Measurements from ENCODE around the gene TMEM175. TPM values are rescaled to one million over a fixed set of nuclear protein-coding genes. Genes with fewer than 3 reads are reported as not detected.
A peak's percentile ranks its signal among the peaks of the same experiment; 100 is the strongest.
"Not testable (repeated sequence)": the region's sequence is repeated elsewhere in the genome, so short reads cannot be mapped to it uniquely, and the experiment has no call there.

The TMEM175 gene
- total and polyA plus RNA-seq, 5 donors from 2014 or later: 12.1 to 46.0 (median 14.6) TPM

DNA sequence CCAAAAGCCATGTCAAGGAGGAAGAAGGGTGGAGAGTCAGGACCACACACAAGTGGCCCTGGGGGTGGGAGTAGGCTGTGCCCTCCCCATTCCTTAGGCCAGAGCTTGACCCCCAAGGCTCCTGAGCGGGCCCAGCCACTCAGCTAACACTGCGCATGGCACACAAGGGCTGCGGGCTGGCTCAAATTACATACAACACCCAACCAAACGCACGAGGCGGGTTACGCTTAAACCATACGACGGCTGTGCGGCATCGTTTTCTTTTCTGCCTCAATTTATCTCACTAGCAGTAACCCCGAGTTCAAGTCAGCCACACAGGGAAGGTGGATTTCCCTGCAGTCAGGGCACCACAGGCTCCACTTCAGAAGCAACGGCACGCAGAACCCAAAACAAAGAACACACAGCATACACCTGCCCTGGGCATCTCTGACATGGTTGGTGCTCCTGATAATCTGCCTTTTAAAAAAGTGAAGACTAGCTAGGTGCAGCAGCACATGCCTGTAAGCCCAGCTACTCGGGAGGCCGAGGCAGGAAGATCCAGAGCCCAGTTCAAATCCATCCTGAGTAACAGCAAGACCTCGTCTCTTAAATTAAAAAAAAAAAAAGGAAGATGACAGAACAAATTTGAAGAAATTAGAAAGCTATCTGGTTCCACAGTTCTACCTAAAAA lies 3.0 kb upstream of the TMEM175 start:
- no peak for DNase-seq
- H3K9me3 ChIP-seq (ENCODE audit: control insufficient read depth in 2 of 2, low read length in 2 of 2): no peaks in the 10 kb centered on the region
- Mint-ChIP-seq H3K36me3 (peaks cover 4% of the 10 kb centered on the region), H3K27ac (no peak overlapping the region), H3K27me3 (no peaks in the 10 kb centered on the region), H3K4me1 (peaks cover 19 to 78% (median 46%) of the 10 kb centered on the region in 4 donors), H3K4me3 (peak overlapping the region in 3 of 4 donors; percentile 15 to 48 (median 46)), H3K9me3 (no peaks in the 10 kb centered on the region)
- peaks cover 5% of the 10 kb centered on the region for H3K36me3 ChIP-seq (ENCODE audit: control insufficient read depth, insufficient read depth, low read length)
- H3K27me3 ChIP-seq (ENCODE audit: control insufficient read depth, insufficient read depth, low read length): no peaks in the 10 kb centered on the region
- peak overlapping the region; percentile 91 for H3K27ac ChIP-seq (ENCODE audit: insufficient read depth, low read length, poor library complexity, severe bottlenecking)
- ATAC-seq (ENCODE audit: low read depth in 2 of 2): no peak
- H3K4me1 ChIP-seq (ENCODE audit: control insufficient read depth, insufficient read depth, low read length, poor library complexity, severe bottlenecking): peaks cover 56% of the 10 kb centered on the region
- H3K4me3 ChIP-seq (ENCODE audit: low read depth, low read length): peak overlapping the region; percentile 87

GRCh38 chr4:930028-930551 lies 2.2 kb upstream of the TMEM175 start:
- H3K4me1 ChIP-seq (ENCODE audit: control insufficient read depth, insufficient read depth, low read length, poor library complexity, severe bottlenecking): peaks cover 49% of the 10 kb centered on the region
- no peaks in the 10 kb centered on the region for H3K9me3 Mint-ChIP-seq
- peaks cover 11 to 74% (median 44%) of the 10 kb centered on the region in 4 donors for H3K4me1 Mint-ChIP-seq
- H3K9me3 ChIP-seq (ENCODE audit: control insufficient read depth in 2 of 2, low read length in 2 of 2): no peaks in the 10 kb centered on the region
- peak overlapping the region; percentile 91 for H3K27ac ChIP-seq (ENCODE audit: insufficient read depth, low read length, poor library complexity, severe bottlenecking)
- DNase-seq (peak in 1 of 3 donors; percentile 42), ATAC-seq (ENCODE audit: low read depth in 2 of 2) (no peak)
- peak overlapping the region; percentile 87 for H3K4me3 ChIP-seq (ENCODE audit: low read depth, low read length)
- peaks cover 5% of the 10 kb centered on the region for H3K36me3 ChIP-seq (ENCODE audit: control insufficient read depth, insufficient read depth, low read length)
- no peaks in the 10 kb centered on the region for H3K27me3 ChIP-seq (ENCODE audit: control insufficient read depth, insufficient read depth, low read length)
- no peaks in the 10 kb centered on the region for H3K27me3 Mint-ChIP-seq
- H3K4me3 Mint-ChIP-seq: peak overlapping the region; percentile 96 to 99 (median 96)
- H3K36me3 Mint-ChIP-seq: peaks cover 4% of the 10 kb centered on the region
- peak overlapping the region; percentile 70 to 97 (median 96) for H3K27ac Mint-ChIP-seq

GRCh38 chr4:930827-931193 lies 1.4 kb upstream of the TMEM175 start:
- no peaks in the 10 kb centered on the region for H3K27me3 ChIP-seq (ENCODE audit: control insufficient read depth, insufficient read depth, low read length)
- H3K9me3 ChIP-seq (ENCODE audit: control insufficient read depth in 2 of 2, low read length in 2 of 2): no peaks in the 10 kb centered on the region
- no peaks in the 10 kb centered on the region for H3K27me3 Mint-ChIP-seq
- peaks cover 7 to 71% (median 44%) of the 10 kb centered on the region in 4 donors for H3K4me1 Mint-ChIP-seq
- peak overlapping the region; percentile 91 for H3K27ac ChIP-seq (ENCODE audit: insufficient read depth, low read length, poor library complexity, severe bottlenecking)
- H3K4me1 ChIP-seq (ENCODE audit: control insufficient read depth, insufficient read depth, low read length, poor library complexity, severe bottlenecking): peaks cover 42% of the 10 kb centered on the region
- peaks cover 4% of the 10 kb centered on the region for H3K36me3 Mint-ChIP-seq
- peak overlapping the region; percentile 96 to 99 (median 96) for H3K4me3 Mint-ChIP-seq
- peak overlapping the region; percentile 70 to 97 (median 96) for H3K27ac Mint-ChIP-seq
- peaks cover 5% of the 10 kb centered on the region for H3K36me3 ChIP-seq (ENCODE audit: control insufficient read depth, insufficient read depth, low read length)
- no peaks in the 10 kb centered on the region for H3K9me3 Mint-ChIP-seq
- DNase-seq (no peak), ATAC-seq (ENCODE audit: low read depth in 2 of 2) (no peak)
- H3K4me3 ChIP-seq (ENCODE audit: low read depth, low read length): peak overlapping the region; percentile 87

GRCh38 chr4:931194-931959 lies 883 bp upstream of the TMEM175 start:
- peak overlapping the region; percentile 96 to 97 (median 96) for H3K27ac Mint-ChIP-seq
- peak overlapping the region; percentile 87 for H3K4me3 ChIP-seq (ENCODE audit: low read depth, low read length)
- H3K36me3 ChIP-seq (ENCODE audit: control insufficient read depth, insufficient read depth, low read length): no peaks in the 10 kb centered on the region
- no peaks in the 10 kb centered on the region for H3K9me3 Mint-ChIP-seq
- H3K4me1 Mint-ChIP-seq: peaks cover 7 to 70% (median 42%) of the 10 kb centered on the region in 4 donors
- peak overlapping the region; percentile 96 to 99 (median 96) for H3K4me3 Mint-ChIP-seq
- ATAC-seq (ENCODE audit: low read depth in 2 of 2) (no peak), DNase-seq (peak in 1 of 3 donors; percentile 15)
- H3K4me1 ChIP-seq (ENCODE audit: control insufficient read depth, insufficient read depth, low read length, poor library complexity, severe bottlenecking): peaks cover 37% of the 10 kb centered on the region
- peak overlapping the region; percentile 91 for H3K27ac ChIP-seq (ENCODE audit: insufficient read depth, low read length, poor library complexity, severe bottlenecking)
- H3K27me3 ChIP-seq (ENCODE audit: control insufficient read depth, insufficient read depth, low read length): no peaks in the 10 kb centered on the region
- peaks cover 3% of the 10 kb centered on the region for H3K36me3 Mint-ChIP-seq
- no peaks in the 10 kb centered on the region for H3K9me3 ChIP-seq (ENCODE audit: control insufficient read depth in 2 of 2, low read length in 2 of 2)
- H3K27me3 Mint-ChIP-seq: no peaks in the 10 kb centered on the region

- no peaks in the 10 kb centered on the region for H3K27me3 Mint-ChIP-seq
- no peaks in the 10 kb centered on the region for H3K36me3 ChIP-seq (ENCODE audit: control insufficient read depth, insufficient read depth, low read length)
- H3K4me3 Mint-ChIP-seq: peak overlapping the region; percentile 96 to 99 (median 96)
- no peaks in the 10 kb centered on the region for H3K9me3 Mint-ChIP-seq
- peaks cover 7 to 69% (median 42%) of the 10 kb centered on the region in 4 donors for H3K4me1 Mint-ChIP-seq
- no peaks in the 10 kb centered on the region for H3K9me3 ChIP-seq (ENCODE audit: control insufficient read depth in 2 of 2, low read length in 2 of 2)
- H3K36me3 Mint-ChIP-seq: peaks cover 4% of the 10 kb centered on the region
- H3K27ac Mint-ChIP-seq: peak overlapping the region; percentile 96 to 97 (median 96)
- no peak for ATAC-seq (ENCODE audit: low read depth in 2 of 2)
- DNase-seq: no peak
- H3K27ac ChIP-seq (ENCODE audit: insufficient read depth, low read length, poor library complexity, severe bottlenecking): peak overlapping the region; percentile 91
- H3K4me3 ChIP-seq (ENCODE audit: low read depth, low read length): peak overlapping the region; percentile 90
- peaks cover 37% of the 10 kb centered on the region for H3K4me1 ChIP-seq (ENCODE audit: control insufficient read depth, insufficient read depth, low read length, poor library complexity, severe bottlenecking)
- H3K27me3 ChIP-seq (ENCODE audit: control insufficient read depth, insufficient read depth, low read length): no peaks in the 10 kb centered on the region
Observed at GRCh38 chr4:932713-933070, 432 bp downstream of the TMEM175 start.

- H3K36me3 Mint-ChIP-seq: peaks cover 13% of the 10 kb centered on the region
- not testable (repeated sequence) for H3K27me3 ChIP-seq (ENCODE audit: control insufficient read depth, insufficient read depth, low read length); H3K4me3 ChIP-seq (ENCODE audit: low read depth, low read length); DNase-seq; ATAC-seq (ENCODE audit: low read depth in 2 of 2); H3K4me3 Mint-ChIP-seq; H3K27me3 Mint-ChIP-seq; H3K27ac Mint-ChIP-seq; H3K4me1 ChIP-seq (ENCODE audit: control insufficient read depth, insufficient read depth, low read length, poor library complexity, severe bottlenecking); H3K27ac ChIP-seq (ENCODE audit: insufficient read depth, low read length, poor library complexity, severe bottlenecking); H3K36me3 ChIP-seq (ENCODE audit: control insufficient read depth, insufficient read depth, low read length); H3K9me3 Mint-ChIP-seq; H3K9me3 ChIP-seq (ENCODE audit: control insufficient read depth in 2 of 2, low read length in 2 of 2)
- peaks cover 5 to 25% (median 14%) of the 10 kb centered on the region in 4 donors for H3K4me1 Mint-ChIP-seq
Observed at GRCh38 chr4:939508-939907, 7.2 kb downstream of the TMEM175 start.

- H3K27me3 ChIP-seq (ENCODE audit: control insufficient read depth, insufficient read depth, low read length): no peaks in the 10 kb centered on the region
- peaks cover 3% of the 10 kb centered on the region for H3K36me3 ChIP-seq (ENCODE audit: control insufficient read depth, insufficient read depth, low read length)
- H3K4me1 ChIP-seq (ENCODE audit: control insufficient read depth, insufficient read depth, low read length, poor library complexity, severe bottlenecking): no peaks in the 10 kb centered on the region
- Mint-ChIP-seq H3K4me3 (no peak overlapping the region), H3K9me3 (peaks cover 0 to 2% (median 0%) of the 10 kb centered on the region in 7 donors), H3K27ac (peak overlapping the region in 1 of 3 donors; percentile 42), H3K27me3 (no peaks in the 10 kb centered on the region), H3K4me1 (peaks cover 0 to 6% (median 1%) of the 10 kb centered on the region in 4 donors), H3K36me3 (peaks cover 10% of the 10 kb centered on the region)
- ATAC-seq (ENCODE audit: low read depth in 2 of 2) (no peak), DNase-seq (no peak)
- H3K9me3 ChIP-seq (ENCODE audit: control insufficient read depth in 2 of 2, low read length in 2 of 2): no peaks in the 10 kb centered on the region
- H3K4me3 ChIP-seq (ENCODE audit: low read depth, low read length): no peak overlapping the region
- no peak overlapping the region for H3K27ac ChIP-seq (ENCODE audit: insufficient read depth, low read length, poor library complexity, severe bottlenecking)
Observed at GRCh38 chr4:945274-946102, 13.2 kb downstream of the TMEM175 start.

All from CD4-positive, CD25-positive, alpha-beta regulatory T cell (primary cell).